Suprapubic skin (tissue), 4 donors: ENCODE measurements around the gene HOXA9. TPM values are rescaled to one million over a fixed set of nuclear protein-coding genes. Genes with fewer than 3 reads are reported as not detected.

ENCODE experiments used
- DNase-seq, 2 donors: peaks; one replicate each; pipeline ENCODE4 v3.0.0-alpha.2; 2019; ENCODE audit warnings: low spot score in 2 of 2
- H3K27ac ChIP-seq: fragments of 200-600 bp; sonication (generic); one replicate; pipeline ENCODE4 v1.5.1; 2019
- H3K27me3 ChIP-seq: fragments of 200-600 bp; sonication (generic); one replicate; pipeline ENCODE4 v1.5.1; 2019
- H3K36me3 ChIP-seq: fragments of 200-600 bp; sonication (generic); one replicate; pipeline ENCODE4 v1.5.1; 2019
- H3K4me1 ChIP-seq: fragments of 200-600 bp; sonication (generic); one replicate; pipeline ENCODE4 v1.5.1; 2019
- H3K4me3 ChIP-seq: fragments of 200-600 bp; sonication (generic); one replicate; pipeline ENCODE4 v1.5.1; 2019; ENCODE audit warnings: mild to moderate bottlenecking
- H3K9me3 ChIP-seq: fragments of 200-600 bp; sonication (generic); one replicate; pipeline ENCODE4 v1.5.1; 2019
- CTCF ChIP-seq, 2 donors: fragments of 200-600 bp in 1 of 2; fragments of 450-650 bp in 1 of 2; sonication (generic) in 1 of 2; IDR thresholded peaks; one replicate each; pipeline ENCODE4 v1.5.1; 2016 to 2019; ENCODE audit warnings: antibody characterized with exemption in 2 of 2, mild to moderate bottlenecking in 1 of 2, moderate library complexity in 1 of 2
- EP300 ChIP-seq: sonication (generic); formaldehyde crosslinking; IDR thresholded peaks from one replicate; pipeline ENCODE4 v1.6.1; 2017; ENCODE audit warnings: antibody characterized with exemption
- POLR2A ChIP-seq, 2 donors: fragments of 450-650 bp; IDR thresholded peaks; one replicate each; pipeline ENCODE4 v1.6.1; 2017; ENCODE audit warnings: antibody characterized with exemption in 2 of 2, mild to moderate bottlenecking in 2 of 2, moderate library complexity in 2 of 2
- POLR2AphosphoS5 ChIP-seq, 3 donors: sonication (generic); formaldehyde crosslinking; IDR thresholded peaks; one replicate each; pipeline ENCODE4 v1.6.1; 2017; ENCODE audit warnings: antibody characterized with exemption in 3 of 3
- WGBS: methylation state at CpG from one replicate; pipeline ENCODE4 v1.1.5; 2018; 5-methylcytosine and 5-hydroxymethylcytosine counted together
- total RNA-seq, 4 donors: library from RNA; depleted of rRNA; stranded (reverse); fragments of >200 nt; gene quantifications; one replicate each; pipeline ENCODE4 v1.1.0, GENCODE V29; 2016

HOXA9 gene
- total RNA-seq, 4 donors from 2014 or later: 26.7 to 64.8 (median 48.7) TPM

GRCh38 chr7:27148756-27149641 is 16.3 kb downstream of the HOXA9 start:
- Histone ChIP-seq H3K27me3 (peaks cover 9% of the 10 kb centered on the region), H3K4me3 (peak overlapping the region; percentile 53), H3K4me1 (peaks cover 85% of the 10 kb centered on the region), H3K36me3 (peaks cover 16% of the 10 kb centered on the region), H3K27ac (peak overlapping the region; percentile 97), H3K9me3 (no peaks in the 10 kb centered on the region)
- WGBS: 16% methylated on average over 16 of the region's 30 CpGs
- no peak for DNase-seq
- TF ChIP-seq EP300 (no peak), CTCF (IDR thresholded peaks at IDR 0.05) (no peak), POLR2AphosphoS5 (IDR thresholded peaks at IDR 0.05) (peak in 1 of 3 donors; percentile 8), POLR2A (IDR thresholded peaks at IDR 0.05) (no peak)

- Histone ChIP-seq H3K4me1 (peaks cover 79% of the 10 kb centered on the region), H3K27ac (peak overlapping the region; percentile 97), H3K4me3 (peak overlapping the region; percentile 53), H3K36me3 (peaks cover 16% of the 10 kb centered on the region), H3K9me3 (no peaks in the 10 kb centered on the region), H3K27me3 (peaks cover 9% of the 10 kb centered on the region)
- 8% methylated on average over 18 of the region's 28 CpGs for WGBS
- TF ChIP-seq EP300 (no peak), POLR2A (IDR thresholded peaks at IDR 0.05) (no peak), CTCF (IDR thresholded peaks at IDR 0.05) (no peak), POLR2AphosphoS5 (IDR thresholded peaks at IDR 0.05) (no peak)
- peak; percentile 66 to 82 for DNase-seq
Observed at GRCh38 chr7:27148031-27148755, 17.1 kb downstream of the HOXA9 start.

GRCh38 chr7:27147199-27148030 is 17.9 kb downstream of the HOXA9 start, which contains the start of gene HOXA6:
HOXA6 (minus strand) TSS chr7:27147774; CDS start chr7:27147749, 25 bp downstream.
- DNase-seq: peak; percentile 89 to 91
- 31% methylated on average over 15 of the region's 63 CpGs for WGBS
- TF ChIP-seq EP300 (no peak), POLR2AphosphoS5 (IDR thresholded peaks at IDR 0.05) (peak in 1 of 3 donors; percentile 11)
- no peaks in the 10 kb centered on the region for H3K9me3 ChIP-seq
- peaks cover 71% of the 10 kb centered on the region for H3K4me1 ChIP-seq
- H3K36me3 ChIP-seq: peaks cover 16% of the 10 kb centered on the region
- peak within 1 kb of the TSS; percentile 97 for H3K27ac ChIP-seq
- H3K27me3 ChIP-seq: peaks cover 4% of the 10 kb centered on the region
- peak within 1 kb of the TSS; percentile 53 for H3K4me3 ChIP-seq

- whole genome bisulfite sequencing: 77% methylated on average over 5 of the region's 5 CpGs
- Histone ChIP-seq H3K27ac (peak overlapping the region; percentile 97), H3K27me3 (peaks cover 4% of the 10 kb centered on the region), H3K36me3 (peaks cover 16% of the 10 kb centered on the region), H3K9me3 (no peaks in the 10 kb centered on the region), H3K4me1 (peaks cover 69% of the 10 kb centered on the region), H3K4me3 (peak overlapping the region; percentile 53)
- DNase-seq: no peak
- TF ChIP-seq POLR2A (IDR thresholded peaks at IDR 0.05): no peak
- TF ChIP-seq CTCF (IDR thresholded peaks at IDR 0.05): no peak
- TF ChIP-seq POLR2AphosphoS5 (IDR thresholded peaks at IDR 0.05): no peak
- TF ChIP-seq EP300: no peak
Observed at GRCh38 chr7:27146491-27147198, 18.7 kb downstream of the HOXA9 start.

GRCh38 chr7:27145914-27146412 is 19.4 kb downstream of the HOXA9 start:
- Histone ChIP-seq H3K4me3 (peak overlapping the region; percentile 53), H3K27me3 (peaks cover 4% of the 10 kb centered on the region), H3K4me1 (peaks cover 62% of the 10 kb centered on the region), H3K36me3 (peaks cover 16% of the 10 kb centered on the region), H3K9me3 (no peaks in the 10 kb centered on the region), H3K27ac (peak overlapping the region; percentile 97)
- DNase-seq: no peak
- no peak for TF ChIP-seq POLR2AphosphoS5 (IDR thresholded peaks at IDR 0.05)
- no peak for TF ChIP-seq CTCF (IDR thresholded peaks at IDR 0.05)
- TF ChIP-seq EP300: no peak
- TF ChIP-seq POLR2A (IDR thresholded peaks at IDR 0.05): no peak
- WGBS: 66% methylated on average over 7 of the region's 11 CpGs
